ENCODE results near the gene ACOX1.

ACOX1 gene

GRCh38 chr17:75906143-75906884, 72.7 kb downstream of the ACOX1 start:
- peak in 1 of 2 experiments; percentile 18 for DNase-seq

GRCh38 chr17:75904749-75905521, 74.0 kb downstream of the ACOX1 start, which contains the start of gene MRPL38:
TSS of gene MRPL38 (minus strand) at chr17:75904884. CDS start at chr17:75904875, 9 bp downstream.
- DNase-seq, result peak; percentile 91 to 98

GRCh38 chr17:75902406-75902805, 76.6 kb downstream of the ACOX1 start:
- no peak for DNase-seq

GRCh38 chr17:75901727-75902126, 77.2 kb downstream of the ACOX1 start:
- no peak for DNase-seq

- no peak for DNase-seq
These were observed 78.1 kb downstream of the ACOX1 start for GRCh38 chr17:75900691-75901533.

- no peak for DNase-seq
These were observed 79.0 kb downstream of the ACOX1 start for GRCh38 chr17:75899767-75900468.

- no peak for DNase-seq
These were observed 79.6 kb downstream of the ACOX1 start for GRCh38 chr17:75899353-75899752.

GRCh38 chr17:75898791-75899190, 80.2 kb downstream of the ACOX1 start:
- no peak for DNase-seq

- no peak for DNase-seq
These were observed 80.9 kb downstream of the ACOX1 start for GRCh38 chr17:75898065-75898464.

- DNase-seq, result no peak
These were observed 81.6 kb downstream of the ACOX1 start for GRCh38 chr17:75897160-75898019.

GRCh38 chr17:75896415-75897159, 82.4 kb downstream of the ACOX1 start, which contains the start of gene TRIM65:
TSS of gene TRIM65 (minus strand) at chr17:75896951. CDS start at chr17:75896937, 14 bp downstream.
- peak in 1 of 2 experiments; percentile 86 for DNase-seq

GRCh38 chr17:75895370-75896155, 83.4 kb downstream of the ACOX1 start:
- peak in 1 of 2 experiments; percentile 39 for DNase-seq

GRCh38 chr17:75894049-75894733, 84.8 kb downstream of the ACOX1 start:
- DNase-seq, result no peak

GRCh38 chr17:75893305-75894048, 85.5 kb downstream of the ACOX1 start:
- DNase-seq, result no peak

- no peak for DNase-seq
These were observed 86.3 kb downstream of the ACOX1 start for GRCh38 chr17:75892556-75893224.

GRCh38 chr17:75891605-75892555, 87.1 kb downstream of the ACOX1 start:
- DNase-seq, result no peak

Measured in NCI-H526 (cell line).